Neural cell (in vitro differentiated cells): ENCODE results near the gene ELAC1.

Source experiments
- EP300 ChIP-seq: fragments of 450-650 bp; conservative IDR thresholded peaks from 2 replicates; pipeline ENCODE4 v1.6.1; 2014; ENCODE audit warnings: antibody characterized with exemption, mild to moderate bottlenecking, moderate library complexity; ENCODE audit not compliant: poor library complexity, severe bottlenecking
- EZH2 ChIP-seq: fragments of 200-600, 300-800 bp; shearing (Covaris generic), sonication (generic); IDR thresholded peaks from 2 replicates; pipeline ENCODE4 v1.6.1; 2014; ENCODE audit warnings: antibody characterized with exemption, low read length, borderline replicate concordance, mild to moderate bottlenecking; ENCODE audit not compliant: insufficient read depth, poor library complexity, severe bottlenecking
- MXI1 ChIP-seq: fragments of 450-650 bp; conservative IDR thresholded peaks from 2 replicates; pipeline ENCODE4 v1.6.1; 2014; ENCODE audit warnings: antibody characterized with exemption, mild to moderate bottlenecking; ENCODE audit not compliant: poor library complexity, severe bottlenecking
- POLR2AphosphoS5 ChIP-seq: IDR thresholded peaks from 2 replicates; pipeline ENCODE4 v1.6.1; 2012
- RAD21 ChIP-seq: fragments of 450-650 bp; conservative IDR thresholded peaks from 2 replicates; pipeline ENCODE4 v1.6.1; 2014; ENCODE audit warnings: antibody characterized with exemption, mild to moderate bottlenecking, moderate library complexity
- SMC3 ChIP-seq: fragments of 450-650 bp; conservative IDR thresholded peaks from 2 replicates; pipeline ENCODE4 v1.6.1; 2014; ENCODE audit warnings: antibody characterized with exemption, mild to moderate bottlenecking, moderate library complexity; ENCODE audit not compliant: poor library complexity
- TAF1 ChIP-seq: IDR thresholded peaks from 2 replicates; pipeline ENCODE4 v1.6.1; 2012; ENCODE audit warnings: low read depth
- TF ChIP-seq, protein P1 (sequence below): fragments of 450-650 bp; IDR thresholded peaks from 2 replicates; pipeline ENCODE4 v1.5.1; 2014; ENCODE audit warnings: antibody characterized with exemption, mild to moderate bottlenecking, moderate library complexity; ENCODE audit not compliant: poor library complexity, severe bottlenecking
- TF ChIP-seq, protein P2 (sequence below): IDR thresholded peaks from 2 replicates; pipeline ENCODE4 v1.6.1; 2012; ENCODE audit warnings: borderline replicate concordance

DNA sequence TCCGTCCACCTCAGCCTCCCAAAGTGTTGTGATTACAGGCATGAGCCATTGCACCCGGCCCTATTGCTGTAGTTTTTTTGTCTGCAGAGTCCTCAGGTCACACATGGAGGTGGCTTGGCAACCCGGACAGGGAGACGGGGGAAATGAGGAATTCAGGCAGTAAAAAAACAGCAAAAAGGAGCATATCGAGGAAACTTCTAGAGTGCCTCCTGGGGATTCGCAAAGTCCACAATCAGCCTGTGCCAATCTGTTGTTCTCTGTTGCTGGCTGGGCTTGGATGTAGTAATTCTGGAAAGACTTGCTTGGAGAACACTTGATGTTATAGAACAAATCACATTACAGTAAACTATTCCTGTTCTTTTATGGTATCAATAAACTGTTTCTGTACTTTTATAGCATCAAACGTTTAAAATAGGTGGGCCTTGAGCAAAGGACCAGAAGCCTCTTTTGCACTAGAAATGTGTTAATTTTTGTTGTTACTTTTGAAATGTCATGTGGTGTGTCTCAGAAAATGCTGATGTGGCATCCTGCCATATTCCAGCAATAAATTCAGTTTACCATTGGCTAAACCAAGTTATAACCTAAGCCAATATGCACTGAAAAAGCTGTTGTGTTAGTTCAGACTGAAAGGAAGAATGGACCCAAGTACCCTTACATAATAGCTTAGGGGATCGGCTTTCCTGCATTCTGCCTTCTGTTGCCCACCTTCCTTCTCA lies 14.4 kb downstream of the ELAC1 start:
- TF ChIP-seq POLR2AphosphoS5, result no peak
- TF ChIP-seq, protein P1, sequence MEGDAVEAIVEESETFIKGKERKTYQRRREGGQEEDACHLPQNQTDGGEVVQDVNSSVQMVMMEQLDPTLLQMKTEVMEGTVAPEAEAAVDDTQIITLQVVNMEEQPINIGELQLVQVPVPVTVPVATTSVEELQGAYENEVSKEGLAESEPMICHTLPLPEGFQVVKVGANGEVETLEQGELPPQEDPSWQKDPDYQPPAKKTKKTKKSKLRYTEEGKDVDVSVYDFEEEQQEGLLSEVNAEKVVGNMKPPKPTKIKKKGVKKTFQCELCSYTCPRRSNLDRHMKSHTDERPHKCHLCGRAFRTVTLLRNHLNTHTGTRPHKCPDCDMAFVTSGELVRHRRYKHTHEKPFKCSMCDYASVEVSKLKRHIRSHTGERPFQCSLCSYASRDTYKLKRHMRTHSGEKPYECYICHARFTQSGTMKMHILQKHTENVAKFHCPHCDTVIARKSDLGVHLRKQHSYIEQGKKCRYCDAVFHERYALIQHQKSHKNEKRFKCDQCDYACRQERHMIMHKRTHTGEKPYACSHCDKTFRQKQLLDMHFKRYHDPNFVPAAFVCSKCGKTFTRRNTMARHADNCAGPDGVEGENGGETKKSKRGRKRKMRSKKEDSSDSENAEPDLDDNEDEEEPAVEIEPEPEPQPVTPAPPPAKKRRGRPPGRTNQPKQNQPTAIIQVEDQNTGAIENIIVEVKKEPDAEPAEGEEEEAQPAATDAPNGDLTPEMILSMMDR, result no peak
- no peak for TF ChIP-seq EZH2
- TF ChIP-seq, protein P2, sequence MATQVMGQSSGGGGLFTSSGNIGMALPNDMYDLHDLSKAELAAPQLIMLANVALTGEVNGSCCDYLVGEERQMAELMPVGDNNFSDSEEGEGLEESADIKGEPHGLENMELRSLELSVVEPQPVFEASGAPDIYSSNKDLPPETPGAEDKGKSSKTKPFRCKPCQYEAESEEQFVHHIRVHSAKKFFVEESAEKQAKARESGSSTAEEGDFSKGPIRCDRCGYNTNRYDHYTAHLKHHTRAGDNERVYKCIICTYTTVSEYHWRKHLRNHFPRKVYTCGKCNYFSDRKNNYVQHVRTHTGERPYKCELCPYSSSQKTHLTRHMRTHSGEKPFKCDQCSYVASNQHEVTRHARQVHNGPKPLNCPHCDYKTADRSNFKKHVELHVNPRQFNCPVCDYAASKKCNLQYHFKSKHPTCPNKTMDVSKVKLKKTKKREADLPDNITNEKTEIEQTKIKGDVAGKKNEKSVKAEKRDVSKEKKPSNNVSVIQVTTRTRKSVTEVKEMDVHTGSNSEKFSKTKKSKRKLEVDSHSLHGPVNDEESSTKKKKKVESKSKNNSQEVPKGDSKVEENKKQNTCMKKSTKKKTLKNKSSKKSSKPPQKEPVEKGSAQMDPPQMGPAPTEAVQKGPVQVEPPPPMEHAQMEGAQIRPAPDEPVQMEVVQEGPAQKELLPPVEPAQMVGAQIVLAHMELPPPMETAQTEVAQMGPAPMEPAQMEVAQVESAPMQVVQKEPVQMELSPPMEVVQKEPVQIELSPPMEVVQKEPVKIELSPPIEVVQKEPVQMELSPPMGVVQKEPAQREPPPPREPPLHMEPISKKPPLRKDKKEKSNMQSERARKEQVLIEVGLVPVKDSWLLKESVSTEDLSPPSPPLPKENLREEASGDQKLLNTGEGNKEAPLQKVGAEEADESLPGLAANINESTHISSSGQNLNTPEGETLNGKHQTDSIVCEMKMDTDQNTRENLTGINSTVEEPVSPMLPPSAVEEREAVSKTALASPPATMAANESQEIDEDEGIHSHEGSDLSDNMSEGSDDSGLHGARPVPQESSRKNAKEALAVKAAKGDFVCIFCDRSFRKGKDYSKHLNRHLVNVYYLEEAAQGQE, result no peak
- no peak for TF ChIP-seq MXI1
- no peak for TF ChIP-seq RAD21
- no peak for TF ChIP-seq EP300
- TF ChIP-seq SMC3, result no peak
- no peak for TF ChIP-seq TAF1
